MV-4-11 (cell line): ENCODE measurements around the gene DISC1.

Experiments used
- DNase-seq: peaks from one replicate; lab custom pipeline; 2025; lab: John Stamatoyannopoulos, UW

Gene DISC1

DNA sequence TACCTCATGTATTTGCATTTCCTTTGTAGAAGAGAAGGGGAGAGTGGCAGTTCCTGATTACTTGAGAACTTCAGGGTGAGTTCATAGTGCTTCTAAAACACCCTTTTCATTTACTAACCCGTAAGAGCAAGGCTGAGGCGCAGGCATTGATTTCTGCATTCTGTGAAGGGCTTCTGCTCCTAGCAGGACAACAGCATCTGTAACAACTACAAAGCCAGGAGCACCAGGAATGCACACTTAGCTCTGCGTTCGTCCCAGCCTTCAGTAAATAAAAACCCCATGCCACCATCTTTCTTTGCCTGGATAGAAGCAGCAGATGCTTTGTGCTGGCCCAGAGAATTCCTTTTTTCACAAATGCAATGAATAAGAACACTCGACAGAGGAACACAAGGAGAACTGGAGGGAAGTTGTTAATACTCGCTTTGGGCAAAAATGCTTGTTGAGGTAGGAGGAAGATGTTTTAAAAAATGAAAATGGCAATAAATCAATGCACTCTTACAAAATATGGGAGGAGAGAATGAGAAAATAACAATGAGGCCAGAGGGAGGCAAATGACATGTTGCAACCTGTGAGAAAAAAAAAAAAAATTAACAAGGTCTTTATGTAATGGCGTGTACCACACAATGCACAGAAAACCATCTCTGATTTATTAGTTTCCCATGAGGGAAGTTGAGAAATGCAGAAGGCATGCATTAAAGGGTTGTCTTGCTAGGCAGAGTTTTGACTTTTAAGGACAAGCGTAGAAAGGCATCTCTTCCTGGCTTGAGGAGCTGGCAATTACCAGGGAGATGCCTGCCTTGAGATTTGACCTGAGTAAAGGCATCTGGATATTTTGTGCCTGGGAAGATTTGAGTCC, 418.8 kb downstream of the DISC1 start:
- peak; percentile 8 for DNase-seq

DNA sequence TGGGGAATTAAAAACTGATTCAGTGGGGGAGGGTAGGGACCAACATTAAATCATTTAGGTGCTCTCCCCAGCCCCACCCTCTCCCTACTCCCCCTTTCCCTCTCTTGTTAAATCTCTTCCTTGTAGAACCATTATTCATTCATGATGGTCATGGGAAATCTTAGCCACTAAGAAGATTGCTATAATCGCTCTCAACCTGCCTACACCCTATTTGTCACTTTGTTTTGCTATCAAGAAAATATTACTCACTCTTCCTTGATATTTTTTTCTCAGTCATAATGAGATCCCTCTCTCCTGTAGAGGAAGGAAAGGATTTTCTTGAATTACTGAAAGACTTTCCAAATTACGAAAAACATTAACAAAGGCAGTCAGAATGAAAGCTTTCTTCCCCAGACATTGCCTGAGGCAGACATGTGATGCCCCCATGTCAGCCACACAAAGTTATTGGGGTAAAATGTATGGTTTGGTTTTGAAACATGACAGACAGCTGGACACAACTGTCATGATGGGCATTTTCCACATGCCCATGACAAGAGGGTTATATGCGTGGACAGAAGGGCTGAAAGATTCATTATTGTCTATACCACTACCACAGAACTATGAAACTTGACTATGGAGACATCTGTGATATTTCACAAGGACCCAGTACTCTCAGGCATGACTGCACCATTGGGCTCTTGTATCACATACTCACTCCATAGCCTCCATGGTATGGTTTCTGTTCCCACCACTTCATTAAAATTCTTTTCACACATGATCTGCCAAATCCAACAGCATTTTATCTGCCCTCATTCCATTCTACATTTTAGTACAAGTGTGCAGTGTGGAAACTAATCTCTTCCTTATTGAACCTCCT, 420.1 kb downstream of the DISC1 start:
- no peak for DNase-seq

DNA sequence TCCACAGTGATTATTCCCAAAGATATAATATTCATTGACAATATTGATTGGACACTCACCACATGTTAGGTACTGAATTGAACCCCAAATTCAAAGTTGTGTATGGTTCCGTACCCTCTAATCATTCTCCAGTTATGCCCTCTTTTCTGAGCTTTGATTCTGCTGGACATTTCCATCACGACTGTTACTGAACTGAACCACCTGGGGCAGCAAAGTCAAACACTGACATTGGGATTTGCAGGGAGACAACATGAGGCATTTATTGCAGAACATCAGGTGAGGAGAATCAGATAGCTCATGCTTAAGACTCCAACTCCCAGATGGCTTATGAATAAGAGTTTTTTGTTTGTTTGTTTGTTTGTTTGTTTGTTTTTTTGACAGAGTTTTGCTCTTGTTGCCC, 420.9 kb downstream of the DISC1 start:
- DNase-seq = no peak

DNA sequence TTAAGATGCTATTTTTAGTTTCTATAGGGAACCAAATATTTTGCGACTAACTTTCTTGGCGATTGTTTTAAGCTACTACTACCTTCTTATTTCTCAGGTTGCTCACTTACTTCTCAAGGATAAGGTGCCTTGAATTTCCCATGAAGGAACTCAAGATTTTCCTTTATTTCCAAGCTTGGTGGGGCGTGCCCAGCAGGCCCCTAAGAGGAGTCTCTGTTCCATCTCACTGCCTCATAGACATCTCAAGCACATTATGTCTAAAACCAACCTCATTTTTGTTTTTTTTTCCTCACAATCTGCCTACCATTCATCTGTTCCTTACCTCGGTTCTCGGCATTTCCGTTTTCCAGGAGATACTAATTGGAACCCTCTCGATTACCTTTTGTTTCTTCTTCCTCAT, 421.9 kb downstream of the DISC1 start:
- DNase-seq = no peak

GRCh38 chr1:232049335-232049734, 422.7 kb downstream of the DISC1 start:
- no peak for DNase-seq

DNA sequence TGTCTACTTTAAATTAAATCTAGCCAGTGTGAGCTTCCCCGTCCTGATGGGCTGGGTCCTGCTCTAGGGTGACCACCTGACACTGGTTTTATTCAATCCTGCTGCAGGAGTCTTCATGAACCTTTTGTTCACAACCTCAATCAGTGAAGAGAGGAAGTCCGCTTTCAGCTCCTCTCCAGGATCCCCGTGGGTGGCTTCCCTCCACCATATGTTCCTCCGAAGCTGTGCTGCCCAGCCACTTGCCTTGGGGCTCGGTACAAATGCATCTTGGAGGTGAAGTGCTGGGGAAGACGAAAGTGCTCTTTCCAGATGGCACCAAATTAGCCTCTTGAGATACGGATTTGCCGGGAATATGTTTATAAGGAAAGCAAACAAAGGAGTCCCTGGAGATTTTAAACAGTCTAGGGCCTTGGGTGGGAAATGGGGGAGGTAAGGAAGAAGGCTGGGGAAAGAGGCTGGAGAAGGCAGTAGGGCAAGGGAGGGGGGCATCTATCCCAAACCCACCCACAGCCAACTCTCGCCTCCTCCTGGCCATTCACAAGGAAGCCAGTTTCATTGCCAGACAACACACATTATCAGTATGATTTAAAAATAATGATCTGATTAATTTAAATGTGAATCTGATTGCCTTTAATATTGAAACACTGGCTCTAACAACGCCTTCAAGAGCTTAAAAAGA, 430.8 kb downstream of the DISC1 start:
- DNase-seq = no peak

- no peak for DNase-seq
Observed at GRCh38 chr1:232057896-232058274, 431.3 kb downstream of the DISC1 start.

- DNase-seq = no peak
Observed at GRCh38 chr1:232059726-232060374, 433.3 kb downstream of the DISC1 start.

GRCh38 chr1:232062967-232063366, 436.4 kb downstream of the DISC1 start:
- DNase-seq = no peak

- DNase-seq = no peak
Observed at GRCh38 chr1:232066521-232066920, 439.9 kb downstream of the DISC1 start.

- no peak for DNase-seq
Observed at GRCh38 chr1:232074265-232074664, 447.7 kb downstream of the DISC1 start.

- no peak for DNase-seq
Observed at GRCh38 chr1:232077809-232078208, 451.2 kb downstream of the DISC1 start.

DNA sequence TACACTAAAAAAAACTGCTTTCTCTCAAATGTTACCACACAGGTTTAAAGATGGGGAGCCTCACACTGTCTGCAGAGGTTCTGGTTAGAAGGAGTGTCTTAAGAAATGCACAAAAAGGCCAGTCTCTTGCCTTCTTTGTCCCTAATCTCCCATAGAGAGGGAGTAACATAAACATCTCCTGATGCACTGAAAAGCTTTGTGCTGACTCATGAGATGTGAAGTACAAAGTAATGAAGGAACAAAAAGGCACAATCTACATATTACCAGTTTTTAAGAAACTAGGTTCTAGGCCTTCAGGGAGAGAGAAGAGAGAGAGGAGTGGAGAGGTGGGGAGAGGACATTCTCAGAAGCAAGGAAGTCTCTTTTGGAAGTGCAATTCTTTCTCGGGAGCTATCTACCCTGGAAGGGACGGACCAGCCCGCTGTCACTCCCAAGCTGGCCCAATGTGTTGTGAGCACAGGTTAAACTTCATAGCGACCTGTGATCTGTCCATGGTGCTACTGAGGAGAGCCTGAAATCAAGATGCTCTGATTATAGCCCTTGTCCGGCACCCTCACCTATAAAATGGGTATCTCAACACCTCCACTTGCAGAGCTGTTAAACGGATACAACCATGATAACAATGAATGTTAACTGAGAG, 458.1 kb downstream of the DISC1 start:
- no peak for DNase-seq

DNA sequence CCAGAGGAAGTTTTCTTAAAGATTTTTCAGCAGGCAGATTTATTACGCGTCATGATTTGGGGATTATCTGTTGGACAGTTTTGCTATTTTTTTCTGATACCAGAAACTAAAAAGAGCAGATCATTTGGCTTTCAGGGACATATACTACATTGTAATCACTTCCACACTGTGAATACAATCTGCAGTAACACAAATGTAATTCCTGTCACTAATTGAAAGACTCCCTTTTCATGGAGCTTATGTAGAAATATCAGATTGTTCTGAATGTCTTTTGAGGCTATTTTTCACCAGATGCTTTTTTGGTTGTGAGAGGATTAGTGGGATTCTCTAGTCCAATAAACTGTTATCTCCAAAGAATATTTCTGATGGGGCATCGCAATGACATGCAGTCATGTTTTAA, 464.2 kb downstream of the DISC1 start:
- no peak for DNase-seq
